22Rv1 (cell line): ENCODE measurements around the gene ATR.

ENCODE experiments used
- ZFX ChIP-seq: fragments of 450-650 bp; IDR thresholded peaks from 2 replicates; pipeline ENCODE4 v1.6.1; 2017; ENCODE audit warnings: antibody characterized with exemption, borderline replicate concordance
- TF ChIP-seq, protein P1 (sequence below): fragments of 450-650 bp; IDR thresholded peaks from 2 replicates; pipeline ENCODE4 v1.5.1; 2017; ENCODE audit warnings: mild to moderate bottlenecking

- TF ChIP-seq, protein P1, sequence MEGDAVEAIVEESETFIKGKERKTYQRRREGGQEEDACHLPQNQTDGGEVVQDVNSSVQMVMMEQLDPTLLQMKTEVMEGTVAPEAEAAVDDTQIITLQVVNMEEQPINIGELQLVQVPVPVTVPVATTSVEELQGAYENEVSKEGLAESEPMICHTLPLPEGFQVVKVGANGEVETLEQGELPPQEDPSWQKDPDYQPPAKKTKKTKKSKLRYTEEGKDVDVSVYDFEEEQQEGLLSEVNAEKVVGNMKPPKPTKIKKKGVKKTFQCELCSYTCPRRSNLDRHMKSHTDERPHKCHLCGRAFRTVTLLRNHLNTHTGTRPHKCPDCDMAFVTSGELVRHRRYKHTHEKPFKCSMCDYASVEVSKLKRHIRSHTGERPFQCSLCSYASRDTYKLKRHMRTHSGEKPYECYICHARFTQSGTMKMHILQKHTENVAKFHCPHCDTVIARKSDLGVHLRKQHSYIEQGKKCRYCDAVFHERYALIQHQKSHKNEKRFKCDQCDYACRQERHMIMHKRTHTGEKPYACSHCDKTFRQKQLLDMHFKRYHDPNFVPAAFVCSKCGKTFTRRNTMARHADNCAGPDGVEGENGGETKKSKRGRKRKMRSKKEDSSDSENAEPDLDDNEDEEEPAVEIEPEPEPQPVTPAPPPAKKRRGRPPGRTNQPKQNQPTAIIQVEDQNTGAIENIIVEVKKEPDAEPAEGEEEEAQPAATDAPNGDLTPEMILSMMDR = no peak
- TF ChIP-seq ZFX = no peak
These were observed 32.7 kb upstream of the ATR start for GRCh38 chr3:142611206-142611605.
